IMR-90 (cell line): ENCODE results near the gene HLA-B. TPM values are rescaled to one million over a fixed set of nuclear protein-coding genes. Genes with fewer than 3 reads are reported as not detected.

Source experiments
- ATAC-seq: fragments of 200-7000 bp; cut with Tn5 transposase; 2 replicates; pipeline ENCODE4 v1.9.1; 2020; ENCODE audit warnings: low read depth, mild to moderate bottlenecking, moderate library complexity
- BruUV-seq: library from RNA; stranded (reverse); fragments of 400-500 nt; replicated peaks from 2 replicates; lab custom pipeline; 2021; lab: Mats Ljungman, UMichigan
- CTCF ChIA-PET: fragments of 300-600 bp; formaldehyde crosslinking; extraction: SDS; loops from one replicate; lab custom pipeline; 2021; ENCODE audit warnings: antibody characterized with exemption; lab: Yijun Ruan, JAX
- POLR2A ChIA-PET: fragments of 300-600 bp; sonication (Branson Sonifier 250); formaldehyde crosslinking; loops from one replicate; lab custom pipeline; 2022; ENCODE audit warnings: antibody characterized with exemption; ENCODE audit not compliant: unreplicated experiment; lab: Charles Lee
- DNase-seq: peaks from one replicate; pipeline ENCODE4 v3.0.0; 2013
- H2AFZ ChIP-seq: replicated peaks from 2 replicates; pipeline ENCODE3; 2013; ENCODE audit warnings: low read length, mild to moderate bottlenecking; ENCODE audit not compliant: poor library complexity
- H2AK5ac ChIP-seq: 2 replicates; pipeline ENCODE4 v1.6.1; 2013; ENCODE audit warnings: low read depth, low read length, inconsistent platforms
- H2AK9ac ChIP-seq: replicated peaks from 2 replicates; pipeline ENCODE3; 2013; ENCODE audit warnings: mild to moderate bottlenecking, low read depth, low read length, moderate library complexity; ENCODE audit not compliant: poor library complexity
- H2BK120ac ChIP-seq: 2 replicates; pipeline ENCODE4 v1.6.1; 2013; ENCODE audit warnings: low read depth, low read length, inconsistent platforms
- H2BK15ac ChIP-seq: 3 replicates; pipeline ENCODE4 v1.6.1; 2013; ENCODE audit warnings: low read depth, low read length, inconsistent platforms
- H2BK20ac ChIP-seq: 2 replicates; pipeline ENCODE4 v1.6.1; 2013; ENCODE audit warnings: low read depth, mild to moderate bottlenecking, inconsistent platforms, low read length, moderate library complexity
- H2BK5ac ChIP-seq: 2 replicates; pipeline ENCODE4 v1.6.1; 2013; ENCODE audit warnings: mild to moderate bottlenecking, low read depth, low read length, inconsistent platforms; ENCODE audit not compliant: poor library complexity, severe bottlenecking
- H3K14ac ChIP-seq: replicated peaks from 2 replicates; pipeline ENCODE4 v1.6.1; 2013; ENCODE audit warnings: low read depth, low read length, inconsistent platforms
- H3K18ac ChIP-seq: 2 replicates; pipeline ENCODE4 v1.6.1; 2013; ENCODE audit warnings: low read depth, low read length, control low read depth
- H3K23ac ChIP-seq: 2 replicates; pipeline ENCODE4 v1.6.1; 2013; ENCODE audit warnings: low read depth, low read length, inconsistent platforms
- H3K27ac ChIP-seq: 2 replicates; pipeline ENCODE4 v1.5.1; 2013; ENCODE audit warnings: mild to moderate bottlenecking, control low read depth, low read length; ENCODE audit not compliant: insufficient read depth
- H3K27me3 ChIP-seq: 2 replicates; pipeline ENCODE4 v1.6.1; 2013; ENCODE audit warnings: low read length; ENCODE audit not compliant: control insufficient read depth, insufficient read depth
- H3K36me3 ChIP-seq: 2 replicates; pipeline ENCODE4 v1.6.1; 2013; ENCODE audit warnings: low read length, mixed read lengths; ENCODE audit not compliant: control insufficient read depth, insufficient read depth
- H3K4ac ChIP-seq: 2 replicates; pipeline ENCODE4 v1.6.1; 2013; ENCODE audit warnings: low read depth, low read length, inconsistent platforms
- H3K4me1 ChIP-seq: 2 replicates; pipeline ENCODE4 v1.6.1; 2013; ENCODE audit warnings: low read length, mixed read lengths; ENCODE audit not compliant: control insufficient read depth, insufficient read depth
- H3K4me2 ChIP-seq: 2 replicates; pipeline ENCODE4 v1.6.1; 2013; ENCODE audit warnings: low read depth, mild to moderate bottlenecking, control low read depth, low read length, moderate library complexity
- H3K4me3 ChIP-seq: 2 replicates; pipeline ENCODE4 v1.5.1; 2013; ENCODE audit warnings: low read depth, mild to moderate bottlenecking, control low read depth, low read length, moderate library complexity; ENCODE audit not compliant: insufficient read depth
- H3K56ac ChIP-seq: 2 replicates; pipeline ENCODE4 v1.6.1; 2013; ENCODE audit warnings: low read length, inconsistent platforms; ENCODE audit not compliant: insufficient read depth; ENCODE audit errors: extremely low read depth
- H3K79me1 ChIP-seq, 2 experiments: 2 replicates each; pipeline ENCODE4 v1.6.1; 2013; ENCODE audit warnings: low read length in 2 of 2, inconsistent platforms in 1 of 2, low read depth in 1 of 2
- H3K9ac ChIP-seq: 2 replicates; pipeline ENCODE4 v1.6.1; 2013; ENCODE audit warnings: low read depth, low read length, control low read depth
- H3K9me1 ChIP-seq: 2 replicates; pipeline ENCODE4 v1.6.1; 2013; ENCODE audit warnings: low read length, inconsistent platforms; ENCODE audit not compliant: insufficient read depth
- H3K9me3 ChIP-seq: 2 replicates; pipeline ENCODE4 v1.6.1; 2013; ENCODE audit warnings: low read length; ENCODE audit not compliant: control insufficient read depth, insufficient read depth
- H4K20me1 ChIP-seq: 2 replicates; pipeline ENCODE4 v1.6.1; 2013; ENCODE audit warnings: low read length, inconsistent platforms; ENCODE audit not compliant: insufficient read depth
- H4K5ac ChIP-seq: 2 replicates; pipeline ENCODE4 v1.6.1; 2013; ENCODE audit warnings: mild to moderate bottlenecking, low read depth, low read length, control low read depth
- H4K8ac ChIP-seq, 2 experiments: 2 replicates each; pipeline ENCODE4 v1.6.1; 2013; ENCODE audit warnings: low read depth in 2 of 2, low read length in 2 of 2, control low read depth in 1 of 2, inconsistent platforms in 1 of 2
- H4K91ac ChIP-seq: 2 replicates; pipeline ENCODE4 v1.6.1; 2013; ENCODE audit warnings: low read depth, low read length, inconsistent platforms; ENCODE audit not compliant: insufficient read depth
- BHLHE40 ChIP-seq: fragments of 150-350 bp; IDR thresholded peaks from 2 replicates; pipeline ENCODE4 v1.6.1; 2016; ENCODE audit warnings: mild to moderate bottlenecking, low read depth, low read length
- CEBPB ChIP-seq: IDR thresholded peaks from 2 replicates; pipeline ENCODE4 v1.6.1; 2012; ENCODE audit warnings: low read depth, low read length, improper control_type of control experiment
- CTCF ChIP-seq: conservative IDR thresholded peaks from 2 replicates; pipeline ENCODE4 v1.5.1; 2012; ENCODE audit warnings: mild to moderate bottlenecking, low read depth, low read length, improper control_type of control experiment
- ELK1 ChIP-seq: fragments of 150-350 bp; IDR thresholded peaks from 2 replicates; pipeline ENCODE4 v1.6.1; 2016; ENCODE audit warnings: low read depth, mild to moderate bottlenecking, low read length, moderate library complexity, borderline replicate concordance
- MAFK ChIP-seq: IDR thresholded peaks from 2 replicates; pipeline ENCODE4 v1.6.1; 2012; ENCODE audit warnings: low read depth, low read length, improper control_type of control experiment
- NFE2L2 ChIP-seq: fragments of 150-350 bp; IDR thresholded peaks from 2 replicates; pipeline ENCODE4 v1.6.1; 2016; ENCODE audit warnings: low read depth, mild to moderate bottlenecking, low read length
- POLR2A ChIP-seq: IDR thresholded peaks from 2 replicates; pipeline ENCODE4 v1.6.1; 2012; ENCODE audit warnings: mild to moderate bottlenecking, low read depth, low read length
- RCOR1 ChIP-seq: IDR thresholded peaks from 2 replicates; pipeline ENCODE4 v1.6.1; 2012; ENCODE audit warnings: mild to moderate bottlenecking, low read length, improper control_type of control experiment; ENCODE audit not compliant: insufficient replicate concordance
- RFX5 ChIP-seq: IDR thresholded peaks from 2 replicates; pipeline ENCODE4 v1.8.0; 2012; ENCODE audit warnings: low read depth, mild to moderate bottlenecking, low read length, moderate library complexity
- WGBS, 2 experiments: methylation state at CpG; one replicate each; pipeline versions ENCODE4 v1.1.5 to v1.1.7; 2013; ENCODE audit warnings: missing lambda C conversion rate in 2 of 2; ENCODE audit not compliant: insufficient read length in 1 of 2; ENCODE audit errors: extremely low coverage in 2 of 2; 5-methylcytosine and 5-hydroxymethylcytosine counted together
- dilution Hi-C: fragments of 300-500 bp; cut with HindIII; formaldehyde crosslinking; loops from one replicate; pipeline ENCODE4 v1.14.3; 2018; ENCODE audit warnings: low sequenced_read_pairs; ENCODE audit not compliant: unreplicated experiment
- in situ Hi-C: fragments of 300-500 bp; cut with MboI; formaldehyde crosslinking; loops from 3 replicates; pipeline ENCODE4 v1.14.3; 2019; ENCODE audit warnings: low sequenced_read_pairs, inconsistent platforms, mixed read lengths
- intact Hi-C: fragments of 100-400 bp; cut with micrococcal nuclease; formaldehyde crosslinking; loops from 2 replicates; pipeline ENCODE4 v1.10.0; 2022
- polyA plus RNA-seq, 3 experiments: library from polyadenylated mRNA; depleted of rRNA; stranded (reverse); fragments of >200 nt; gene quantifications; 2 replicates each; pipeline ENCODE4 v1.2.3, GENCODE V29; 2012; ENCODE audit warnings: low replicate concordance in 1 of 3
- total RNA-seq: library from RNA; depleted of rRNA; stranded (reverse); fragments of >200 nt; gene quantifications from 2 replicates; pipeline ENCODE4 v1.2.3, GENCODE V29; 2012
- TF ChIP-seq, protein P1 (sequence below): fragments of 150-350 bp; IDR thresholded peaks from 2 replicates; pipeline ENCODE4 v1.6.1; 2017; ENCODE audit warnings: mild to moderate bottlenecking, antibody characterized with exemption, low read length, low read depth

Gene HLA-B
- total and polyA plus RNA-seq, 2 of the 4 experiments (the other 2 are of a cell fraction), result 44.1 to 309 TPM

GRCh38 chr6:31395832-31396231 lies 38.9 kb upstream of the HLA-B start (continued):
- no peak for TF ChIP-seq BHLHE40
- no peak for TF ChIP-seq RCOR1
- TF ChIP-seq NFE2L2, result no peak

DNA sequence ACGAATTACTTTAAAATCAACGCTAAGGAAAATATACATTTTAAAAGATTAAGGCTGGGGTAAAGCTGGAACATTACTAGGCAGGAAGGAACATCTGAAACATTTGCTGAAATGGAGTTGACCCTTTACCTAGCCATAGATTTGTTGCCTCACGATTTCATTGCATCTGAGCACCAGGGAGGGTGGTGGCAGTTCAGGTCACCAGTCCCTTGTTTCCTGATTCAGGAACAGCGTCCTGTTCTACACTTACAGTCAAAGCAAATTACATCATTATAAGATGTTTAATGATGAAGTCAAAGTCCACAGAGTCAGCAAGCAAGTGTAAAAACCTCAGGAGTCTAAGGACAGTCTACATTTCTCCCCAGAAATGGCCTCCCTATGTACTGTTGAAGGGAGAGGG lies 37.4 kb upstream of the HLA-B start:
- Histone ChIP-seq H2BK5ac (no peak overlapping the region), H2AK9ac (no peak overlapping the region), H2BK120ac (no peak overlapping the region), H2BK20ac (no peak overlapping the region), H2BK15ac (no peak overlapping the region), H3K14ac (no peak overlapping the region), H3K9me3 (no peaks in the 10 kb centered on the region), H3K79me1 (peaks cover 0 to 23% of the 10 kb centered on the region in 2 experiments; a peak in 2 of 4 replicates), H3K4me3 (no peak overlapping the region), H3K36me3 (no peaks in the 10 kb centered on the region), H3K18ac (no peak overlapping the region), H2AK5ac (no peak overlapping the region), H3K23ac (no peak overlapping the region), H3K4me2 (no peak overlapping the region), H3K9ac (no peak overlapping the region), H4K20me1 (no peaks in the 10 kb centered on the region), H3K4me1 (no peaks in the 10 kb centered on the region), H3K56ac (no peak overlapping the region), H2AFZ (no peak overlapping the region), H4K8ac (no peak overlapping the region), H3K4ac (no peak overlapping the region), H3K27ac (no peak overlapping the region), H3K9me1 (no peaks in the 10 kb centered on the region; the same call in none of the 2 replicates), H4K5ac (no peak overlapping the region), H3K27me3 (no peaks in the 10 kb centered on the region), H4K91ac (no peak overlapping the region)
- no peak for ATAC-seq
- no TSS peak for BruUV-seq
- no peak for DNase-seq
- no CpG with 5 or more reads among the region's 4 CpGs for WGBS, 2 experiments
- intact Hi-C loops (no loop called here), dilution Hi-C loops (no loop called here), in situ Hi-C loops (no loop called here)
- CTCF ChIA-PET, result no interaction called here
- TF ChIP-seq BHLHE40, result no peak
- no peak for TF ChIP-seq ELK1
- TF ChIP-seq CTCF, result no peak
- TF ChIP-seq, protein P1, sequence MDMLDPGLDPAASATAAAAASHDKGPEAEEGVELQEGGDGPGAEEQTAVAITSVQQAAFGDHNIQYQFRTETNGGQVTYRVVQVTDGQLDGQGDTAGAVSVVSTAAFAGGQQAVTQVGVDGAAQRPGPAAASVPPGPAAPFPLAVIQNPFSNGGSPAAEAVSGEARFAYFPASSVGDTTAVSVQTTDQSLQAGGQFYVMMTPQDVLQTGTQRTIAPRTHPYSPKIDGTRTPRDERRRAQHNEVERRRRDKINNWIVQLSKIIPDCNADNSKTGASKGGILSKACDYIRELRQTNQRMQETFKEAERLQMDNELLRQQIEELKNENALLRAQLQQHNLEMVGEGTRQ, result no peak
- TF ChIP-seq POLR2A, result no peak
- no peak for TF ChIP-seq MAFK
- no peak for TF ChIP-seq CEBPB
- no peak for TF ChIP-seq RFX5
- no peak for TF ChIP-seq RCOR1
- TF ChIP-seq NFE2L2, result no peak
- POLR2A ChIA-PET, result interaction anchor here (0.6 kb wide), 1 partner anchor 836 kb away, joined by 13 read pairs; no protein-coding TSS in a partner anchor
